HG02678 (cell line): Measurements from ENCODE around the gene SLC41A3.
"Not testable (repeated sequence)": the region's sequence is repeated elsewhere in the genome, so short reads cannot be mapped to it uniquely, and the experiment has no call there.

ENCODE experiments used
- ATAC-seq: cut with Tn5 transposase; IDR thresholded peaks from one replicate; pipeline ENCODE4 v1.9.1; 2021; ENCODE audit warnings: mild to moderate bottlenecking, moderate library complexity; ENCODE audit not compliant: unreplicated experiment

SLC41A3 gene

DNA sequence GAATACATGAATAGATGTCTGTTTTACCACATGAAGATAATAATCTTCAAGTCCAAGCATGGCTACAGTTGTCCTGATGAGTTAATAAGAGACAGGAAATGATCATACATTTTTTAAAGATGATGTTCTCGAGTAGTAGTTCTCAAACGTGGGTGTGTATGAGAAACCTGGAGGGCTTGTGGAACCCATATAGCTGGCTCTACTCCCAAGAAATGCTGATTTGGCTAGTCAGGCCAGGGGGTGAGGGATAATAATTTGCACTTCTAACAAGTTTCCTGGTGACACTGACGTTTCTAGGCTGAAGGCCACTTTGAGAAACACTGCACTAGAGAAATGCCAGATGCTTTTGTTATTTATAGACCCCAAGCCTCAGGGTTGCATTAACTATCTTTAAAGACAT lies 78.0 kb downstream of the SLC41A3 start:
- no peak for ATAC-seq

DNA sequence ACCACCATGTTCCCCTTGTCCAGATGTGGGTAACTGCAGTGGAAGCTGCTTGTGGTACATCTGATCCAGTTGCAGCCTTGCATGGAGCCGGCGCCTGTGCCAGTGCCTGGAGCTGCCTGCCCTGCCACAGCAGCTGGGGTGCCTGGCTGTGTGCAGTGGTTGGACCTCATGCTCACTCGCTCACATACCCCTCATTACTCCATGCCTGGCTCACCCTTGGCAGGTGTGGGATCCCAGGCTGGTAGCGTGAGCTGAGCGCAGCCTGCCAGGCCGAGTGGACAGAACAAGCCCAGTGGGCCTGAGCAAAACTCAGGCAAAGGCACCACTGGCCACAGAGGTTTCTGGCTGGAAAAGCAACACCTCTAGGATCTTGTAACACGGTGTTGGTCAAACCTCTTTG lies 79.2 kb downstream of the SLC41A3 start:
- ATAC-seq: no peak

DNA sequence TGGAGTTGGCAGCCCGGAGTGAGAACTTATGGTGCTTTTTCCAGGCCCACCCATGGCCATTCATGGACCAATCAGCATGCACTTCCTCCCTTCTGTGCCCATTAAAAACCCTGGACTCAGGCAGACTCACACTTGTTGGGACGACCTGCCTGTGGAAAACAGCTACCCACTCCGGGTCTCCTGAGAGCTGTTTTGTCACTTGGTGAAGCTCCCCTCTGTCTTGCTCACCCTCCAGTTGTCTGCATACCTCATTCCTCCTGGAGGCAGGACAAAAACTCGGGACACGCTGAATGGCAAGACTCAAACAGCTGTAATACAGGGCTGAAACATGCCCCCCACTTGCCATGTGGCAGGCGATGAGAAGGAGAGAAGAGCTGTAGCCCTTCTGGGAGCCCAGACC lies 79.7 kb downstream of the SLC41A3 start:
- no peak for ATAC-seq

DNA sequence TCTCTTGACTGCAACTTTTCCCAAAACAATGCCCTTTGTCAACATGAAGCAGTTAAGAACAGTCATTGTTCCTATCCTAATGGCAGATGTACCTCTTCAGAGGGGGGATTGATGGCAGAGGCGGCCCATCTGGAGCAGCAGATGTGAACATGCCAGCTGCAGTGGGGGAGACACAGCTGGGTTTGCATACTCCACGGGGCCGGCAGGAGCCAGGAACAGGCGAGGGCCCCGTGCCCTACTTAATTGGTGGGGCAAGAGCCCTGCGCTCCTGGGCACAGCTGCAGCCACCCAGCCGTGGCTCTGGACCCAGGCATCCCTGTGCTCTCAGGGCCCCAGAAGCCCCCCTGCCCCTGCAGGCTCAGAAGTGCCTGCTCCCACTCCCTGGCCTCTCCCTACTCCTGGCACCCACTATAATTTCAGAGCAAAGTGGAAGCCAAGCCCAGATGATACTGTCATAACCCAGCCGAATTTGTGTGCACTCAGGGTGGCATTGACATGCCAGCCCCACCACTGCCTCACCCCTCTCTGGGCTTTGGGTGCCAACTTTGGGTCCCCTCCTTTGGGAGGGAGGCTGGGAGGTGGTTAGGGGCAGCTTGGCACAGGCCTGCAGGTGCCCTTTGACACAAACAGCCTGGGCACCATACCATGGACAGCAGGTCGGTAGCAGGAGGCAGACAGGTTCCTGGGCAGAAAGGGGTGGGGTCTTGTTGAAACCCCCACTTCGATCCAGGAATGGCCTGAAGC lies 80.3 kb downstream of the SLC41A3 start:
- ATAC-seq: no peak

DNA sequence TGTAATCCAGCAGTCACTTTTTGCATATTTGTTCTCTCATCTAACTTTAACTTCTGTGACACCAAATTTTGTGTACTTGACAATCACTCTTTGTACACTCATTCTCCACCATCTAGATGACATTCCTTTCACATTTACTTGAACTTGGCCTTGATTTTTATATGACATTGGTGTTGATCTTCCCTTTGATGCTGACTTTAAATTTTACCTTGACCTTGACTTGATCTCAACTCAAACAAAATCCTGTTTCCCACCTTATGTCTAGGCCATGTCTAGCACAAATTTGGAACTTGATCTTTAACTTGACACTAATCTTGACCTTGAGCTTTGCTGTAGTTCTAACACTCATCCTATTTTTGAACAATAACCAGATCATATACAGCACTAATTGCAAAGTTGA lies 81.7 kb downstream of the SLC41A3 start:
- ATAC-seq: no peak

DNA sequence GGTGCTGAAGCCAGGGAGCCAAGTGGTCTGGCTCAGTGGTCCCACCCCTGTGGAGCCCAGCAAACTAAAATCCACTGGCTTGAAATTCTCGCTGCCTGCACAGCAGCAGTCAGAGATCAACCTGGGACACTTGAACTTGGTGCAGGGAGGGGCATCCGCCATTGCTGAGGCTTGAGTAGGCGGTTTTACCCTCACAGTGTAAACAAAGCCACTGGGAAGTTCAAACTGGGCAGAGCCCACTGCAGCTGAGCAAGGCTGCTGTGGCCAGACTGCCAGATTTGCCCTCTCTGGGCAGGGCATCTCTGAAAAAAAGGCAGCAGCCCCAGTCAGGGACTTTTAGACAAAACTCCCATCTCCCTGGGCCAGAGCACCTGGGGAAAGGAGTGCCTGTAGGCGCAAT lies 87.2 kb downstream of the SLC41A3 start:
- ATAC-seq: not testable (repeated sequence)

DNA sequence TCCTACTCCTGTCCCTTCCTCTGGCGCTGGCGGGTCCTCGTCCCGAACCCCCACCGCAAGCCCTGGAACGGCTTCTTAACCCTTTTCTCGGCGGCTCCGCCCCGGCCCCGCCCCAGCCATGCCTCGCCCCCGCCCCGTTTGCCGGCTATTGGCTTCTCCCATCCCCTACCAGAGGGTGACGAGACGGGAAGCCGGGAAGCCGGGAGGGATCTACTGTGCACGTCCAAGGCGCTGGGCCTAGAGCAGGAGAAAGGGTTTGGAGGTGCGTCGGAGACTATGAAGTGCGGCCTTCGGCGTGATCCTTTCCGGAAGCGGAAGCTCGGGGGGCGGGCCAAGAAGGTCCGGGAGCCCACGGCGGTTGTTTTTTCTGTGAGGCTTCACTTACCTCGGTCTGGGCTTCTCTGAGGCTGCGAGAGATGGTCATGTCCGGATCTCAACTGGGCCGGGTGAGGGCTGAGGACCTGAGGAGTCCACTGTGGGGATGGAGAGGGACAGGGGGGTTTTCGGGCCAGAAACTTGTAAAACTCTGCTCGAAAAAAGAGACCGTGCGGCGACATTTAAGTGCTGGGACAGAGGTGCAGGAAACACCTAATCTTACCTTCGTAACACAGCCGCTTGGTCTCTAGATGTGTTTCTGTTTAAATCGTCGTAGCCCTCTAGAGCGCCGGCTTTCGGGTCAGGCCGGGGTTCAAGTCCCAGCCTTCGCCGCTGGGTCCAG lies 93.5 kb downstream of the SLC41A3 start:
- peak; percentile 81 for ATAC-seq

DNA sequence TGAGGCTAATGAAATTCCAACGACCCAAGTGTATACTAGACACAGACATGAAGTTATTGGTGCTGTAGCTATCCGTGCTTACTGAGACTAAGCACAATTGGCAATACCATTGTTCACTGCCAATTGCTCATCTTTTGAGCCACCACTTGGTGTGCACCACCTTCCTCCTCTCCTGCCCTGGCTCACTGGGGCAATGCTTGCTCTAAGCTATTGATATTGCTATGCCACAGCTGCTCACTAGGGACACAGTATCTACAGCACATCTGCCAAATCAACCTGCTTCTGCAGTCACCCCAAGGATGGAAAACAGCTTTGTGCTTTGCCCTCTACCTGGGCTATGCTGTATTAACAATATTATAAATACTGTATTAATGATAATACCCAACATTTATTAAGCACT lies 99.0 kb downstream of the SLC41A3 start:
- not testable (repeated sequence) for ATAC-seq

DNA sequence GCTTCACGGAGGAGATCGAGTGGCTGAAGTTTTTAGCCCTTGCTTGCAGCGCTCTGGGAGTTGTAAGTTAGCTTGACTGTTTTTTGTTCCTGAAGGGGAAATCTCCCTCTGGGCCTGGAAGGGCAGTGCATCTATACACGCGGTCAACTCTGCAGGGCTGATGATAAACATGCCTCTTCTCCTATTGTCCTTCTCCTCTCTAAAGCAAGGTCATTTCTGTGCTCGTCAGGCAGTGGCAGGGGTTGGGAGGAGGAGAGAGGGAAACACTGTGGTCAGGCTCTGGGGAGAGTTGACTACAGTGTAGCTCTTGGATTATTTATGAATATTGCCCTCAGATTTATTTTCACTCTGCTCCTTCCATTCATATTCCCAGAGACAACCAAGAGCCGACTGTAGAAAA lies 106.8 kb downstream of the SLC41A3 start:
- not testable (repeated sequence) for ATAC-seq

DNA sequence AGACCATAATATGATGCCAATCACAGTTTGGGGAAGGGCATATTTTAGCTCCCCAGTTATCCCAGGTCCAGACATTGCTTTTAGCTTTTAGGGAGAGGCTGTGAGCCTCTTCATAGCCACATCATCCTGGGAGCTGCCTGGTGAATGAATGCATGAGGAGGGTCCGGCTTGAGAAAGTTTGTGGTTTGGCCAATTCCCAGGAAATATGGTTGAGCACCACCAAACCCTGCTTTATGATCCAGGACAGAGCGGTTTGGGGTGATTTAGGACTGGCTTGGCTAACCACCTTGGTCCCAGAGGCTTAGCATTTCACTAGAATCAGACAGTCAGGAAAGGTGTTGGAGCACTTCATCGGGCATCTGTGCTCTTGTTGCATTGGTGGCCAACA lies 107.9 kb downstream of the SLC41A3 start:
- not testable (repeated sequence) for ATAC-seq

DNA sequence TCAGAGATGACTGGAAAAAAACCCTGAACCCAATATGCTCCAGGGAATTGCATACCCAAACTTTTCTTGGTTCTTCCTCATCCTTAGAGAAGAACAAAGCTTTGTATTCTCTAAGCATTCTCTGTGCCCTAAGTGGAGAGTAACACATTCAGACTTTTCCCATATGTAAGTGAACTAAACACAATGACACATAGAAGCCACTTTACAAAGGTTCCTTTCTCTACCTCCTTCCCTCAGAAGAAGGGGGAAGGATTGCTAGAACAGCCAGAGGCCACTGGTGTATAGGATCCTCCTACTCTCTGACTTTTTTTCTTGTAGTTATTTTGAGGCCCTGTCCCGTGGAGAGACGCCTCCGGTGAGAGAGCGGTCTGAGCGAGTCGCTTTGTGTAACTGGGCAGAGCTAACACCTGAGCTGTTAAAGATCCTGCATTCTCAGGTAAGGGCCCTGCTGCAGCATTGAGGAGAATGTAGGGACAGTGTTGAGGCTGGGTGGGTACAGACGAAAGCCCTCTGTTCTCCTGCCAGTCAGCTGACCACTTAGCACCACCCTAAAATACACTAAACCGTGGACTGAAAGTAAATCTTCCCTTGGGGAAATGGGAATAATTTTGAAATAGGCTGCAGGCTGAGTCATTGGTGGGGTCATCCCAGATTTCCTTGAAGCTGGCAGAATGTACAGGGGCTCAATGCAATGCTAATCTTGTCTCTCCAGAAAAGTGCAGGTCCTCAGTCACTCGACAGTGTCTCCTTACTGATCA lies 108.5 kb downstream of the SLC41A3 start:
- ATAC-seq: not testable (repeated sequence)

DNA sequence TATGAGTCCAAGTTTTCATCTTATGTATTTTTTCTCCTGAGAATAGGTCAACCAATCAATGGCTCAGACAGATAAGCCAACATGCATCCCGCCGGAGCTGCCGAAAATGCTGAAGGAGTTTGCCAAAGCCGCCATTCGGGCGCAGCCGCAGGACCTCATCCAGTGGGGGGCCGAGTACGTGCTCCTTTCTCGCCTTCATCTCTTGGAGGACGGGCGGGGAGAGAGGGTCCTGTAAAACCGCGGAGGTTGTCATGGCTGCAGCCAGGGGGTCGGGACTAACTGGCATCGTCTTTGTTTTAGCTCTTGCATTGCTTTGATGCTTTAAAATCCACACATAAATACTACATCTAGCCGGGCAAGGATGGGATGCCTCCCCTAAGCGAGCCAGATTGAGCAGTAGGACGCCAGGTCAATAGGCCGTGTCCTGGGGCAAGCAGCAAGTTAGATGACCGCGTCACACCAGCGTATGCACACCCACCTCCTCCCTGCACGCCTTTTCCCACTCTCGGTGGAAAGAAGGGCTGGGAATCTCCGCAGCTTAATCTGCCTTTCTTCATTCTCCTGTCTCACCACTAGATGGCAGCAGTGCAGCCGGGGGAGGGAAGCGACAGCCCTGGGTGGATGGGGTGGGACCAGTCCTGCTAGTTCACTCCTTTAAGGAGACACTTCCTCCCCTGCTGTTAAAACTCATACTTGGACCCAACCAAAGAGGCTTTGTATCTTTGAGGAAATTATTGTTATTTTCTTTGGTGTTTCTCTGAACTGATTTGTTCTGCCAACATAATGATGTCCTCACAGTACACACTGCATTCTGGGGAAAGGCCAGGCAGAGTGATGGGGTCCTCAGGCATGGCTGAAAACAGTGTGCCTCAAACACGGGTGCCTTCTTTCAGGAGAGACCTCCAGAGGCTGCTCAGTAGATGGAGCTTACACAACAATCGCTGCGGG lies 111.7 kb downstream of the SLC41A3 start:
- ATAC-seq: not testable (repeated sequence)

DNA sequence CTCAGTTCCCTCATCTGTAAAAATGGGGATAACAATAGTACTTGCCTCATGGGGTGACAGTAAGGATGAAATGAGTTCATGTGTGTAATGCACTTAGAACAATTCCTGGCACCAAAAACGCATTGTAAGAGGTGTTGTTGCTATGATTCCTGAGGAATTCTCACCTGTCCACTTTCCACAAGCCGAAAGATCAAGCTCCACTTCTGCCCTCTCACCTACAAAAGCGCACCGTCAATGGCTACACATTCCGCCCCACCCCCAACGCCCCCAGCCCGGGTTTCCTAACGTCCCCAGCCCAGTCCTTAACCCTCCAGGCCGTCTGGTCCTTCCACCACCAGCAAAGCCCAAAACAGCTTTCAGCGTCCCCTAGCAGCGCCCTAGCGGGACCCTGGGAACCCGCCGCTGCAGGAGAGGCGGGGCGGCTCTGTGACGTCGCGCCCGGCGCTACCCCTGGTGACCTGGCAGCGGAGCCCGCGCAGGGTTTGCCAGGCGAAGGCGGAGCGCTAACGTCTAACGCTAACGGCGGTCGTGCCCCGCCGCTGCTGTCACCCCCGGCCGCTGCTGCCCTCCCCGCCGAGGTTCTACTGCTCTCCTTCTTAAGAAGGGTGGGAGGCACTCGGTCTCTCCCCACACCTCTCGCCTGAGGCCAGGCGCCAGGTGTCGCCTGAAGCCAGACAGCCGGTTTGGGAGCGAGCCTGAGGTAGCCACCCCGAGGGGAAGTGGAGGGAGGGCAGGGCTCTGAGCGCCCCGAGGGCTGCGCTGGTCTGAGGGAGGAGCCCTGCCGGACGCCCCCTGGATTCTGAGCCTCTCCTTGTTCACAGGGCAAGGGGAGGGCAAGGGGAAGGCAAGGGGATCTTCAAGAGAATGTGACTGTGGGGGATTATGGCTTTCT lies 115.0 kb downstream of the SLC41A3 start, which contains the start of gene ROPN1B:
Gene ROPN1B, plus strand, starts transcription at position 478 of the 892 bp plus-strand sequence. CDS start 2,877 bp downstream, outside the sequence.
- not testable (repeated sequence) for ATAC-seq

DNA sequence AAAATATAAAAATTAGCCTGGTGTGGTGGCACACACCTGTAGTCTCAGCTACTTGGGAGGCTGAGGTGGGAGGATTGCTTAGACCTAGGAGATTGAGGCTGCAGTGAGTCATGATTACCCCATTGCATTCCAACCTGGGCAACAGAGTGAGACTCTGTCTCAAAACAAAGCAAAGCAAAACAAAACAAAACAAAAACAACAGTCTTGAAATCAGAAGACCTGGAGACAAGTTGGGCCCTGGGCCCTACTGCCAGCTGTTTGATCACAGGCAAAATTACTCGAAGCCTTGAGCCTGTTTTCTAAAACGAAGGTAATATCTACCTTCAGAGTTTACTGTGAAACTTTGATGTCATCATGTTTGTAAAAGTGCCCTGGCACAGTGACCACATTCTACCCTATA lies 115.8 kb downstream of the SLC41A3 start:
- ATAC-seq: not testable (repeated sequence)

DNA sequence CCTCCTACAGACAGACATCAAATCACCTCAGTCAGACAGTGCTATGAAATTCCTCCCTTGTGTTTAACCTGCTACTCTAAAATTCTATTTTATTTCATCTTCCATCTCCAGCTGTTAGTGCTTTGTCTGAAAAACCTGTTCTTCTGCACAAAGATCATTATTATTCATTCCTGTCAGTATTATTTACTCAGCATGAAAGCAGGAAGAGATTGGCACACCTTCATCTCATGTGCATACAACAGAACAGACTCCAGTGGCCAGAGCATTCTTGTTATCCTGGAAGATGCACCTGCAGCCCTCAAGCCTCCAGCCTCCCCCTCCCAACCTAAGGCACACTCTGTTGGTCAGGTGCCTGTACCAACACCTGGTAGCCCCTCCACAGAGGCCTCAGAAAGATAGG lies 116.8 kb downstream of the SLC41A3 start:
- ATAC-seq: no peak

DNA sequence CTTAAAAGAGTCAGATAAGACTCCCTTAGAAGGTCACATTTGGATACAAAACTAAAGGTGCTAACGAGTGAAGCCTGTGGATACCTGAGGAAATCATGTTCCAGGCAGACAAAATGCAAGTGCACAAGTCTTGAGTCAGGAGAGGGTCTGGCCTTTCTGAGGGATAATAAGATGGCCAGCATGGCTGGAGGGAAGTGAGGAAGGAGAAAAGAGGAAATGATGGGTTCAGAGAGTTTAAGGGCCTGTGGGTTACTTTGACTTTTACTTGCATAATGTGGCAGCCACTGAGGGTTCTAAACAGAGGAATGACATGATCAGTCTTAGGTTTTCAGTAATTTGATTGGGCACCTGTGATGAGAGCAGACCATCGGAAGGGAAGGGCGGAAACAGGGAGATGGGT lies 118.4 kb downstream of the SLC41A3 start:
- no peak for ATAC-seq

DNA sequence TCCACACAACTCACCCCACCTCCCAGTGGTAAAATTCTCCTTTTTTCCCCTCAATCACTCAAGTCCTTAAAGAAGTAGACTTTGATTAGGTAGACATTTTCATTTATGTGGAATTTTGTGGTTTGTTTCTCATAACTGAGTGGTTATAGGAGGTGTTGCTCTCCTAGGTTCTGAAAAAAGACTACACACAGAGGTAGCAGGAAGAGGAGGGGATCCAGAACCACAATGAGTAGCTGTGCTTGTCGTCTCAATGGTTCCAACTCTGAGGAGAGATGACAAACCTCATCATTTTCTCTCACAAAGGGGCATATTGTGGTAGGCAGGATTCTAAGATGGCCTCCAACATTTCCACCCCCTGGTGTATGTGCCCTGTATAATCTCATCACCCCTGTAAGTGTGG lies 120.1 kb downstream of the SLC41A3 start:
- ATAC-seq: not testable (repeated sequence)

DNA sequence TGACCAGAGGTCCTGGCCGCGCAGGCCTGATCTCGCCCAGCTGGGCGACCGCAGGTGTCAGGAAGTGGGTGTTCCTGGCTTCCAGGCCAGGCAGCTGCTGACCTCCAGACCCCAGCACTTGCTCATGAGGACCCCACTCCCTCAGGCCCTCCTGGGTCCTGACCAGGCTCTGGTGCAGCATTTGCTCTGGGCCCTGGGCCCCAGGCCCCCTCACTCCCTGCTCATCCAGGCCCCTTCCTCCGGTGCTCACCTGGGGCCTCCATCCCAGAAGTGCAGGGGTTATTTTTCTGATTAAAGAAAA lies 122.7 kb downstream of the SLC41A3 start:
- no peak for ATAC-seq

DNA sequence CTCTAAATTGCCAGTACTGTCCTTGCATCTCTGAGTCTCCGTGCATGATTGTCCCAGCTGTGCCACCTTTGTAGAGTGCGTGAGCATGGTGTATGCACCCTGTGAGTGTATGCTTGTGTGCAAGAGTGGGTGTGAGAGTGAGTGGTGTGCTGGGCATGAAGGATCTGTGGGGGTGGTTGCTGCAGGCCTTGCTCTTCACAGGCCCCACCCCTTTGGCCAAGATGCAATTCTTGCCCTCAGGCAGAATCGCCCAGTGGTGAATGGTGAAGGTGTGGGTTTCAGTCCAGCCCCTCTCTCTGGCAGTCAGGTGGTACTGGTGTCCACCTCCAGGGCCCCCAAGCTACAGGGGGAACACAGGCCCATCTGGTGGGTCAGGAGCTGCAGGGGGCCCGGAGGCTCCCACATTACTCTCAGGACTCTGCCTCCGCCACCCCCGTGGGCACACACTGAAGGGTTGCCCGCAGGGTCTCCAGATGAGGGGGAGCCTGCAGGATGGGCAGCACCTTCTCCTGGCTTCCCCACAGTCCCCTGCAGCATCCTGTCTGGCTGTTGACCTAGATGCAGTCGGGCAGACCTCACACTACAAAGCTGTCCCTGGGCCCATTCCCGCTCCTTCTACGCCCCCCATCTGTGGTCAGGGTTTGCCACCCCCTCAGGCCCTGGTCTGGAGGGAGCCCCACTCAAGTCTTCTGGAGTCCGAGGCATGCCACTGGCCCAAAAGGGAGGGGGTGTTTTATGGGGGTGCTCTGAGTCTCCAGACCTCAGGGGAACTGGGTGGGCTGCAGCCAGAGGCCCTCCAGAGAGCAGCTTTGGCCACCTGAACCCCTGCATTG lies 123.3 kb downstream of the SLC41A3 start:
- ATAC-seq: no peak
